ENCODE results near the gene CARHSP1.
"Not testable (repeated sequence)": the region's sequence is repeated elsewhere in the genome, so short reads cannot be mapped to it uniquely, and the experiment has no call there.

CARHSP1 gene

GRCh38 chr16:8872967-8873865 lies 4.4 kb upstream of the CARHSP1 start:
- H3K36me3 Mint-ChIP-seq (ENCODE audit: insufficient read depth) = peaks cover 4% of the 10 kb centered on the region
- no peak for ATAC-seq (replicated peaks)
- no peak overlapping the region for H3K4me3 Mint-ChIP-seq
- no peak overlapping the region for H3K27ac Mint-ChIP-seq
- no peak for DNase-seq
- peaks cover 12 to 20% of the 10 kb centered on the region in 2 donors for H3K4me1 Mint-ChIP-seq (ENCODE audit: low read depth in 2 of 2)
- H3K27me3 Mint-ChIP-seq = no peaks in the 10 kb centered on the region
- no peaks in the 10 kb centered on the region for H3K9me3 Mint-ChIP-seq

GRCh38 chr16:8872071-8872470 lies 3.3 kb upstream of the CARHSP1 start:
- ATAC-seq (replicated peaks) (no peak), DNase-seq (no peak)
- no peak overlapping the region for H3K27ac Mint-ChIP-seq
- no peak overlapping the region for H3K4me3 Mint-ChIP-seq
- peaks cover 22 to 26% of the 10 kb centered on the region in 2 donors for H3K4me1 Mint-ChIP-seq (ENCODE audit: low read depth in 2 of 2)
- peaks cover 8% of the 10 kb centered on the region for H3K36me3 Mint-ChIP-seq (ENCODE audit: insufficient read depth)
- H3K27me3 Mint-ChIP-seq = no peaks in the 10 kb centered on the region
- no peaks in the 10 kb centered on the region for H3K9me3 Mint-ChIP-seq

GRCh38 chr16:8869988-8870241 lies 1.1 kb upstream of the CARHSP1 start:
- H3K27me3 Mint-ChIP-seq; DNase-seq; ATAC-seq (replicated peaks); H3K36me3 Mint-ChIP-seq (ENCODE audit: insufficient read depth); H3K9me3 Mint-ChIP-seq: not testable (repeated sequence)
- Mint-ChIP-seq H3K4me1 (ENCODE audit: low read depth in 2 of 2) (peaks cover 33 to 39% of the 10 kb centered on the region in 2 donors), H3K4me3 (peak overlapping the region in 1 of 2 donors; percentile 97), H3K27ac (peak overlapping the region in 1 of 2 donors; percentile 24)

GRCh38 chr16:8869212-8869987 lies 594 bp upstream of the CARHSP1 start:
- Mint-ChIP-seq H3K27me3 (no peaks in the 10 kb centered on the region), H3K4me1 (ENCODE audit: low read depth in 2 of 2) (peaks cover 32 to 37% of the 10 kb centered on the region in 2 donors), H3K9me3 (no peaks in the 10 kb centered on the region), H3K27ac (peak overlapping the region; percentile 24 to 44), H3K36me3 (ENCODE audit: insufficient read depth) (peaks cover 5% of the 10 kb centered on the region), H3K4me3 (peak overlapping the region; percentile 73 to 97)
- ATAC-seq (replicated peaks) (no peak), DNase-seq (no peak)

- no peaks in the 10 kb centered on the region for H3K27me3 Mint-ChIP-seq
- ATAC-seq (replicated peaks) (peak; percentile 13), DNase-seq (peak; percentile 62 to 71 (median 68))
- peak overlapping the region; percentile 72 to 97 for H3K27ac Mint-ChIP-seq
- peaks cover 34 to 40% of the 10 kb centered on the region in 2 donors for H3K4me1 Mint-ChIP-seq (ENCODE audit: low read depth in 2 of 2)
- H3K36me3 Mint-ChIP-seq (ENCODE audit: insufficient read depth) = peaks cover 9% of the 10 kb centered on the region
- H3K9me3 Mint-ChIP-seq = no peaks in the 10 kb centered on the region
- H3K4me3 Mint-ChIP-seq = peak overlapping the region; percentile 90 to 97
Measured at GRCh38 chr16:8867932-8868415, 832 bp downstream of the CARHSP1 start.

- H3K27me3 Mint-ChIP-seq = no peaks in the 10 kb centered on the region
- peak overlapping the region; percentile 72 to 97 for H3K27ac Mint-ChIP-seq
- DNase-seq = no peak
- peak overlapping the region; percentile 90 to 97 for H3K4me3 Mint-ChIP-seq
- H3K9me3 Mint-ChIP-seq = no peaks in the 10 kb centered on the region
- H3K36me3 Mint-ChIP-seq (ENCODE audit: insufficient read depth) = peaks cover 9% of the 10 kb centered on the region
- no peak for ATAC-seq (replicated peaks)
- peaks cover 35 to 45% of the 10 kb centered on the region in 2 donors for H3K4me1 Mint-ChIP-seq (ENCODE audit: low read depth in 2 of 2)
Measured at GRCh38 chr16:8867216-8867931, 1.4 kb downstream of the CARHSP1 start.

GRCh38 chr16:8866884-8867215 lies 2.0 kb downstream of the CARHSP1 start:
- Mint-ChIP-seq H3K36me3 (ENCODE audit: insufficient read depth) (peaks cover 9% of the 10 kb centered on the region), H3K27me3 (no peaks in the 10 kb centered on the region), H3K27ac (peak overlapping the region; percentile 72 to 97), H3K9me3 (no peaks in the 10 kb centered on the region), H3K4me1 (ENCODE audit: low read depth in 2 of 2) (peaks cover 38 to 49% of the 10 kb centered on the region in 2 donors), H3K4me3 (peak overlapping the region; percentile 90 to 97)
- ATAC-seq (replicated peaks) (no peak), DNase-seq (no peak)

- Mint-ChIP-seq H3K27ac (peak overlapping the region; percentile 55 to 72), H3K36me3 (ENCODE audit: insufficient read depth) (peaks cover 9% of the 10 kb centered on the region), H3K27me3 (no peaks in the 10 kb centered on the region), H3K4me3 (peak overlapping the region; percentile 76 to 90), H3K4me1 (ENCODE audit: low read depth in 2 of 2) (peaks cover 38 to 49% of the 10 kb centered on the region in 2 donors), H3K9me3 (no peaks in the 10 kb centered on the region)
- DNase-seq = no peak
- no peak for ATAC-seq (replicated peaks)
Measured at GRCh38 chr16:8866118-8866883, 2.5 kb downstream of the CARHSP1 start.

- H3K9me3 Mint-ChIP-seq = no peaks in the 10 kb centered on the region
- H3K27me3 Mint-ChIP-seq = no peaks in the 10 kb centered on the region
- peaks cover 38 to 47% of the 10 kb centered on the region in 2 donors for H3K4me1 Mint-ChIP-seq (ENCODE audit: low read depth in 2 of 2)
- DNase-seq (no peak), ATAC-seq (replicated peaks) (no peak)
- peak overlapping the region; percentile 38 to 55 for H3K27ac Mint-ChIP-seq
- H3K4me3 Mint-ChIP-seq = peak overlapping the region; percentile 76 to 90
- peaks cover 9% of the 10 kb centered on the region for H3K36me3 Mint-ChIP-seq (ENCODE audit: insufficient read depth)
Measured at GRCh38 chr16:8865145-8865882, 3.5 kb downstream of the CARHSP1 start.

GRCh38 chr16:8864480-8865110 lies 4.2 kb downstream of the CARHSP1 start:
- H3K36me3 Mint-ChIP-seq (ENCODE audit: insufficient read depth) = peaks cover 9% of the 10 kb centered on the region
- no peaks in the 10 kb centered on the region for H3K27me3 Mint-ChIP-seq
- H3K4me3 Mint-ChIP-seq = no peak overlapping the region
- DNase-seq (no peak), ATAC-seq (replicated peaks) (no peak)
- H3K4me1 Mint-ChIP-seq (ENCODE audit: low read depth in 2 of 2) = peaks cover 38 to 48% of the 10 kb centered on the region in 2 donors
- H3K9me3 Mint-ChIP-seq = no peaks in the 10 kb centered on the region
- H3K27ac Mint-ChIP-seq = peak overlapping the region; percentile 59 to 71

GRCh38 chr16:8863594-8864424 lies 5.0 kb downstream of the CARHSP1 start:
- no peak for ATAC-seq (replicated peaks)
- Mint-ChIP-seq H3K4me1 (ENCODE audit: low read depth in 2 of 2) (peaks cover 33 to 43% of the 10 kb centered on the region in 2 donors), H3K36me3 (ENCODE audit: insufficient read depth) (peaks cover 9% of the 10 kb centered on the region), H3K9me3 (no peaks in the 10 kb centered on the region), H3K4me3 (no peak overlapping the region), H3K27me3 (no peaks in the 10 kb centered on the region), H3K27ac (peak overlapping the region; percentile 59 to 71)
- no peak for DNase-seq

Data from effector memory CD8-positive, alpha-beta T cell (primary cell).